GDM1 (cell line): Measurements from ENCODE around the gene CPA4.

Experiments
- DNase-seq: peaks from one replicate; lab custom pipeline; 2025; lab: John Stamatoyannopoulos, UW

The CPA4 gene

DNA sequence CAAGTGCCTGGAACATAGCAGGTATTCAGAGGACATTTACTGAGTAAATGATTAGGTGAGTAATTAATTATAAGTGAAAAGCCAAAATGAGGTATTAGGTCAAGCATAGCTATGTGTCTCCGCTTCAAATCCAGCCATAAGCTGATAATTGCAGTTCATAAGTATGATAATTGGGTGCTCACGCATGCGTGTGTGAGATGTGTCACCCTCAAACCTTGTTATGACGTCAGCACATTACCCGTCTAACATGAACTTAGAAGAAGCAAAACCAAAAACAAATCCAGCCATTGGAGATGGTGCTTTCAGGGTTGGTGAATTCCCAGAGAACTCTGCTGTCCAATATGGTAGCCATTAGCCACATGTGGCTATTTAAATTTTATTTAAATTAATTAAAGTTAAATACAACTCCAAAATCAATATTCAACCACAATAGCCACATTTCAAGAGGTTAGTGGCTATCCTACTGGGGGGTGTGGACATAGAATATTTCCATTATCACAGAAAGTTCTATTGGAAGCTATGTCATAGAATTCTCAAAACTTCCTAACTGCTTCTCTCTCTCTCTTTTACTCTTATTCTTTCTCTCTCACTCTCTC lies 51.4 kb downstream of the CPA4 start, which contains the start of gene CPA5:
CPA5 (plus strand) TSS at position 546 of the 596 bp plus-strand sequence. CDS start 1,670 bp downstream, outside the sequence.
- no peak for DNase-seq

GRCh38 chr7:130345136-130345535 lies 52.2 kb downstream of the CPA4 start:
- no peak for DNase-seq

GRCh38 chr7:130345725-130346124 lies 52.8 kb downstream of the CPA4 start:
- DNase-seq: no peak

GRCh38 chr7:130346177-130346905 lies 53.4 kb downstream of the CPA4 start:
- DNase-seq: no peak

GRCh38 chr7:130346941-130347340 lies 54.0 kb downstream of the CPA4 start:
- no peak for DNase-seq

GRCh38 chr7:130349911-130350782 lies 57.2 kb downstream of the CPA4 start:
- no peak for DNase-seq

DNA sequence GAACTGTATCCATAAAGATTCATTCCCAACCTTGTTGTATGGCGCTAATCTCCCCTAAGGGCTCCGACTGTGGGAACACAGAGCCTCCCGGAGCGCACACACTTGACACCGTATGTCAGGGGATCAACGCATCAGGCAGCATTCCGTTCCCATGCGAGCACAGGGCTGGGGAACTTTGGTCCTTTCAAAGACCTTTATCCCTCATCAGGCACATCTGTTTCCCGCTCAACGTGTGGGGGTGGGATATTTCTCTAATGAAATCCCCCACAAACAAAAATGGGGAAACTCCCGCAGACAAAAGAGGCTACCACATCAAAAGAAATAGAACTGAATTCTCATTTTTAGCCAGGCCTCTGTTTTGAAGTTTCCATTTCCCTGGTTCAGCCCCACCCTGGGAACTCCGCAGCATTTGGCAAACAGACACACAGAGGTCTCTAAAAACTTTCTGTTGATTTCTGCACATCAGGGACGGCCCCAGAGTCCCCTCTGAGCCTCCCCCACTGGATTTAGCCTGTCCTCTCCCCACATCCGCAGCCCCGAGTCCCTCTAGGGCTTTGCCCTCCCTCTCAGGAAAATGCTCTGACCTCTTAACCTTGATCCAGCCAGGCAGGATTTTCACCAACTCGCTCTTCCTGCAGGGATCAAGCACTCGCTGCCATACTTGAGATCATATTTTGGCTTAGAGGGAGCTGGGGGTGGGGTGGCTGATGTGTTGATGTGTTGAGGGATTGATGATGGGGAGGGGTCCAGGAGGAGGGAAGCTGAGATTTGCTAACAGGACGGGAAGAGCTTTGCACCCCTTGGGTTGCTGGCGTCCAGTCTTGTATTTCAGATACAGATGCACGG lies 58.2 kb downstream of the CPA4 start:
- DNase-seq: no peak

DNA sequence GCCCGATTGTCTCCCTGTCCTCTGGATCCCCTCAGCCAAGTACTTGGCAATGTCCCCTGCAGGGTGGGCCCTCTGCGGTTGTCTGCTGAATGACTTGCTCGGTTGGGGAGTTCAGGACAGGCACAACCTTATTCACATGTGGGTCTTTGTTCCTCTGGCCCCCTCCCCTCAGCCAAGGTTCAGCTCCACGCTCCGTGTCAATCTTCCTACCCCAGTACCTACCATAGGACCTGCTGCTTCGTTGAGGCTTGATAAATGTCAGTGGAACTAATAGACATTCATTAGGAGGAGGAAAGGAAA lies 58.8 kb downstream of the CPA4 start:
- no peak for DNase-seq

DNA sequence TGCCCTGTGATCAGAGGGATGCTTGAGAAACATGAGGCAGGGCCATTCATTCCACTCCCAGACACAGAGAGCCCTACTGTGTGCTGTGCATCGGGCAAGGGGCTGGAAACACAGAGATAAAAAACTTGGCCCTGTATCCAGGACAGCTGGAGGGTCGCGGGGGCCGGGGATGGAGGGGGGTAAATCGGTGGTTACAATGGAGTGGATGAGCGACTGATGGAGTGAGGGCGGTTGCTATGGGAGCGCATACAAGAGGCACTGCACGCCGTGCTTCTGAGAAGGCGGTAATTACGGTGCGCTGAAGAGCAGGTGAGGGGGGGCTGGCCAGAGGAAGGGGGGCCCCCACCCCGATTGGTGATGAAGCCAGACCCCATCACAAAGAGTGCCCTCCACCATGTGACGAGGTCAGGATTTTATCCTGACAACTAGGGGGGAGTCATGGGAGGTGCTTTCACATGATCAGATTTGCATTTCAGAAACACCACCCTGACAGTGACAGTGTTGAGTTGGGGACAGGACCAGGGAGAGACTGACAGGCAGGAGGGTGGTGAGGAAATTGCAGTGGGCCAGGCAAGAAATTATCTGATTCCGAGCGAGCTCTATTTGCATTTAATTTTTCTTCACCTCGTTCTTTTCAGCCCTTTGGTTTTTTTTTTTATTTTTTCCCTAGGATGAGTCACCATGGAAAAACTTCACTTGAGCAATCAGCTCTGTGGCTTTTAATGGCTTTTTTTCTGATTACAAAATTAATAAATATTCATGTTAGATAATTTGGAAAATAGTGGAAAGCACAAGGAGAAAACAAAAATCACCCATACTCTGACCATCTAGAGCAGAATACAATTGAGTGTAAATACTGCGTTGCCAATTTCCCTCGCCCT lies 59.5 kb downstream of the CPA4 start:
- no peak for DNase-seq

- DNase-seq: no peak
Observed at GRCh38 chr7:130353196-130353595, 60.2 kb downstream of the CPA4 start.

- DNase-seq: no peak
Observed at GRCh38 chr7:130356121-130356875, 63.3 kb downstream of the CPA4 start.

DNA sequence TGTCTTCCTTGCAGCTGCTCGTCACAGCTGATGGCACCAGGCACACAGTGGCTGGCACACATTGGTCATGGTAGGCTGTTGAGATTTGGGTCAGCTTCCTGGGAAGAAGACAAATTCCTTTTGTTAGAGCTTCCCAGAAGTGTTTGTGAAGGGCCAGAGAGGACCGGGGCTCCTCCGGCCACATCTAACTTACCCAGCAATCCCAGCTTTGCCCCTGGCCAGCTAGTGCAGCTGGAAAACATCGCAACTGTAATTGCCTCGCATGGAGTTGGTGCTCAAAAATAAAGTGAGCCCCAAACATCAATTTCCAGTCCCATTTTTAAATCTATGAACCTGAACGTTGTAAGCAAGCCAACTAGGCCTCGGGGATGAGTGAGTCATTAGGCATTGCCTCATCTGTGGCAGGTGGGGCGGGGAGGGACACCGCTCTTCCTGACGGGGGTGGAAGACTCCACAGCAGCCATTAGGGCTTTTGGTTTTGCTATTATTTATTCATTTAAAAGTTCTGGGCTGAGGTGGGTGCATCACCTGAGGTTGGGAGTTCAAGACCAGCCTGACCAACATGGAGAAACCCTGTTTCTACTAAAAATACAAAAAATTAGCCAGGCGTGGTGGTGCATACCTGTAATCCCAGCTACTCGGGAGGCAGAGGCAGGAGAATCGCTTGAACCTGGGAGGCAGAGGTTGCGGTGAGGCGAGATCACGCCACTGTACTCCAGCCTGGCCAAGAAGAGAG lies 64.1 kb downstream of the CPA4 start:
- no peak for DNase-seq

- DNase-seq: no peak
Observed at GRCh38 chr7:130358471-130358870, 65.5 kb downstream of the CPA4 start.

DNA sequence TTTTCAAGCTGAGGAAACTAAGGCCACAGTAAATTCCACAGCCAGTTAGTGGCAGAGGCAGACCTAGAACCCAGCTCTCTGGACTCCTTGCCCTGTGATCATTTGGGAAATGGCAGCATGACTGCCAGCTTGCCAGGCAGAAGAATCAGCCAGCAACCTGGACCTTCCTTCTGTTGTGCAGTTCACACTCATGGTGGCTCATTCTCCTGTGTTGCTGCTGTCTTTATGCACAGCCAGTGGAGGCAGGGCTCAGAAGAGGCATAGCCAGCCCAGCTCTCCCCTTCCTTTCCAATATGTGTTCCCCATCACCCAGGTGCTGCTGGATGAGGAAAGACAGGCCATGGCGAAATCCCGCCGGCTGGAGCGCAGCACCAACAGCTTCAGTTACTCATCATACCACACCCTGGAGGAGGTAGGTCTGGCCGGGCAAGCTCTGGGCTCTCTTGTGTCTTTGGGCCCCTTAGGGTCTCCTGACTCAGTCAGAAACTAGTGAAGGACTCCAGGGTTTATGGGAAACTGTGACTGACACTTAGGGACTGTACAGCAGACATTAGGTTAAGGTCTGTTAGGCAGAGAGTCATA lies 66.4 kb downstream of the CPA4 start:
- no peak for DNase-seq

DNA sequence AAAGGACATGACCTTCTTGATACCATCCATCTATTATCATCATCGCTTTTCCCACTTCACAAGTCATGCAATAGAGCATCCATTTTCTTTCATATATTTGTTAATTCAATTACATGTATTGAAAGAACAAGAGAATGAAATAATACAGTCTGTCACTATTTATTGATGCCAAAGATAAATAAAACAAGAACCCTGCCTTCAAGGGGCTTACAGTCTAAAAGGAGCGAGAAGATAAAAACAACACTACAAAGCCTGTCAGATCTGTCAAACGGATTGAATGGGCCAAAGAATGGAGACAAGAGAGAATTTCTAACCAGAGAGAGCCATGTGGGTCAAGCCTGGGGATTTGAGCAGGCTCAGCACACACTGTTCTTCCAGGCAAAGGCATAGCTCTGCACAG lies 67.6 kb downstream of the CPA4 start:
- no peak for DNase-seq

DNA sequence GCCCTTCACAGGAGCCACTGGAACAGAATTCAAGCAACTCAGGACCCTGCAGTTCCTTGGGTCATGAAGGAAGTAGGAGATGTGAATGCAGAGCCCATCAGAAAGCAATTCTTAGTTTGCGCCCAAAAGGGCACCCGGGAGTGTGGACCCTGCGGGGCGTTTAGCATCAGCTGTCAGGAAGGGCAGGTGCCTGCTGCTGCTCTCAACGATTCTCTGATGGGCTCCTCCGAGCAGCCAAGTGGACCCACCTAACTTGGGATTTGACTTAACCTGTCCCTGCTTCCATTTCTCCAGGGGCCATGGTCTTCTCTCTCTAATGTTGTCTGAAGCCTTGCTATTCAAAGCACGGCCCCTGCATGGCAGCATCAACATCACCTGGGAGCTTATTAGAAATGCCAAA lies 68.7 kb downstream of the CPA4 start:
- DNase-seq: no peak

DNA sequence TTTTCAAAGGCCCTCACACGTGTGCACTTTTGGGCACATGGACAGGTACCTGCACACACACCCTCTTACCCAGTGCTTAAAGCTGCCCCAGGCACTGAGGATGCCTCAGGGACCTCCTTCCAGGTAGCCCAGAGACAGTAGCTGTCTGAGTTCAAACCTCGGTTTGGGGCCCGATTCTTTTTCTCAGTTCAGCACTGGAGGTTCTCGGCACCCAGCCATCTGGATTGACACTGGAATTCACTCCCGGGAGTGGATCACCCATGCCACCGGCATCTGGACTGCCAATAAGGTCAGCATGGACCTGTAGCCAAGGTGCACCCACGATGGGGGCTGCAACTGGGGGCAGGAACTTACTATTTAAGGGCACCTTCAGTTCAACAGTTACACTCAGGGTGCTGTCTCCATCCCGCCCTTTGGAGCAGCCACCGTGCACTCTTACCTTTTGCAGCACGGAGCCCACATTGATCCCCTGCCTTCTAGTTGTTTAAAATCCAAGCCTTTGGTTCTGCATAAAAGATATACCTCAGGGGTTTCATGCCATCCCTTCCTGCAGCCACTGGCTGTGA lies 69.4 kb downstream of the CPA4 start:
- DNase-seq: no peak

DNA sequence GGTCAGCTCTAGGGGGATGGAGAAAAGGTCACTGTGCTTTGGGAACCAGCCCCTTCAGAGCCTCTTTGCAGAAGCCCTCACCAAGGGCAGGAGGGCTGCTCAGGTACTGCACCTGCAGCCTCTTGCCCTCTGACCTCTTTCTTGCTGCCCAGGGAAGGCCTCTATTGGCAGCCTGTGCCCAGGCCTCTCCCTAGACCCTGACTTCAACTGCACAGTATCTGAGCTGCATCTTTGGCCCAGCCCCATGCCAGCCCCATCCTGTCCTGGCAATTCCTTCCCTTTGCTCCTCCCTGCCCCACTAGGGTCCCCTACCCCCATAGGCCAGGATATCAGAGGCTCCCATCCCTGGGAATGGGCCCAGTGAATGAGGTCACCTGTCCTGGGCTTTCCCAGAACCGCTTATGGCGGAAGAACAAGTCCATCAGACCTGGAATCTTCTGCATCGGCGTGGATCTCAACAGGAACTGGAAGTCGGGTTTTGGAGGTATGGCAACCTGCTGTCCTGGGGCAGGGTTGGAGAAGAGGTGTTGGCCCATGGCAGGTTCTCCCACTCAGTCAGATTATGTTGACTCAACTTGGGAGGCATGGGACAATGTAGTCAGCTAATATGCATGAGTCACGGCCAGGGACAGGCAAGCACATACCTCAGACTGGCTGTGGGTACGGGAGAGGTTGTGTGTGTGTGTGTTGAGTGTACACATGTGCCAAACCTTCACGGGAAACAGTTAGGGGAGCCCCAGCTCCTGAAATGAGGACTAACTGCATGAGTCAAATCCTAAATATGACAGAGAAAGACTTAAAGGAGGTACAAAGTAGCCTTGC lies 70.3 kb downstream of the CPA4 start:
- no peak for DNase-seq
